HG03457 (cell line): ENCODE measurements around the gene CACUL1.
A peak's percentile ranks its signal among the peaks of the same experiment; 100 is the strongest.

ENCODE experiments used
- ATAC-seq: cut with Tn5 transposase; IDR thresholded peaks from one replicate; pipeline ENCODE4 v1.9.1; 2021; ENCODE audit warnings: moderate number of reproducible peaks; ENCODE audit not compliant: unreplicated experiment

Gene CACUL1

GRCh38 chr10:118735294-118735693, 19.5 kb downstream of the CACUL1 start:
- ATAC-seq, result no peak

GRCh38 chr10:118734475-118734874, 20.3 kb downstream of the CACUL1 start:
- no peak for ATAC-seq

GRCh38 chr10:118732245-118733165, 22.3 kb downstream of the CACUL1 start:
- ATAC-seq, result no peak

- no peak for ATAC-seq
Measured at GRCh38 chr10:118730756-118731456, 23.9 kb downstream of the CACUL1 start.

GRCh38 chr10:118729641-118730258, 25.0 kb downstream of the CACUL1 start:
- peak; percentile 82 for ATAC-seq

- no peak for ATAC-seq
Measured at GRCh38 chr10:118729200-118729599, 25.6 kb downstream of the CACUL1 start.

GRCh38 chr10:118725886-118726500, 28.8 kb downstream of the CACUL1 start:
- no peak for ATAC-seq

GRCh38 chr10:118723466-118723865, 31.3 kb downstream of the CACUL1 start:
- ATAC-seq, result no peak

GRCh38 chr10:118721539-118721876, 33.3 kb downstream of the CACUL1 start:
- ATAC-seq, result no peak

GRCh38 chr10:118720685-118721538, 33.9 kb downstream of the CACUL1 start:
- ATAC-seq, result no peak

GRCh38 chr10:118714366-118714765, 40.4 kb downstream of the CACUL1 start:
- ATAC-seq, result no peak

GRCh38 chr10:118712930-118713634, 41.7 kb downstream of the CACUL1 start:
- ATAC-seq, result no peak

GRCh38 chr10:118712080-118712479, 42.7 kb downstream of the CACUL1 start:
- ATAC-seq, result no peak

GRCh38 chr10:118710487-118710886, 44.3 kb downstream of the CACUL1 start:
- ATAC-seq, result no peak

- no peak for ATAC-seq
Measured at GRCh38 chr10:118708571-118708970, 46.2 kb downstream of the CACUL1 start.

- no peak for ATAC-seq
Measured at GRCh38 chr10:118704711-118705110, 50.1 kb downstream of the CACUL1 start.

- ATAC-seq, result no peak
Measured at GRCh38 chr10:118701529-118702323, 53.0 kb downstream of the CACUL1 start.

- peak; percentile 94 for ATAC-seq
Measured at GRCh38 chr10:118698421-118698820, 56.3 kb downstream of the CACUL1 start.

- no peak for ATAC-seq
Measured at GRCh38 chr10:118694848-118695247, 59.9 kb downstream of the CACUL1 start.
